COR-L47 (cell line): ENCODE data around the gene CTIF.

Source experiments
- DNase-seq: peaks from one replicate; lab custom pipeline; 2025; lab: John Stamatoyannopoulos, UW

The CTIF gene

DNA sequence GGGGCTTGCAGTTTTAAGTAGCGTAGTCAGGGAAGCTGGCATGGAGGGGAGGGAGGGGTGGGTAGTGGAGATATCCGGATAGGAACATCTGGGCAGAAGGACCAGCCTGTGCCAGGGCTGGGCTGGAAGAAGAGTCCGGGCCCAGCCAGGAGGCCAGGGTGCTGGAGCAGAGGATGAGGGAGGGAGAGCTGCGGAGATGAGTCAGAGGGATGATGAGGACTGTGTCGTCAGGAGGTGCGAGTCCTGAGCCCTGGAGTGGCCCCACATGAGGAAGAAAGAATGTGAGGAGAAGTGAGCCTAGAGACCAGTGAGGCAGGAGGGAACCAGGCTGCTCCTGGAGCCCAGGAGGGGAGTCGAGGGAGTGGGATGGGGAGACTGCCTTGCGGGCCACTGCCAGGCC lies 82.4 kb downstream of the CTIF start:
- DNase-seq: no peak

DNA sequence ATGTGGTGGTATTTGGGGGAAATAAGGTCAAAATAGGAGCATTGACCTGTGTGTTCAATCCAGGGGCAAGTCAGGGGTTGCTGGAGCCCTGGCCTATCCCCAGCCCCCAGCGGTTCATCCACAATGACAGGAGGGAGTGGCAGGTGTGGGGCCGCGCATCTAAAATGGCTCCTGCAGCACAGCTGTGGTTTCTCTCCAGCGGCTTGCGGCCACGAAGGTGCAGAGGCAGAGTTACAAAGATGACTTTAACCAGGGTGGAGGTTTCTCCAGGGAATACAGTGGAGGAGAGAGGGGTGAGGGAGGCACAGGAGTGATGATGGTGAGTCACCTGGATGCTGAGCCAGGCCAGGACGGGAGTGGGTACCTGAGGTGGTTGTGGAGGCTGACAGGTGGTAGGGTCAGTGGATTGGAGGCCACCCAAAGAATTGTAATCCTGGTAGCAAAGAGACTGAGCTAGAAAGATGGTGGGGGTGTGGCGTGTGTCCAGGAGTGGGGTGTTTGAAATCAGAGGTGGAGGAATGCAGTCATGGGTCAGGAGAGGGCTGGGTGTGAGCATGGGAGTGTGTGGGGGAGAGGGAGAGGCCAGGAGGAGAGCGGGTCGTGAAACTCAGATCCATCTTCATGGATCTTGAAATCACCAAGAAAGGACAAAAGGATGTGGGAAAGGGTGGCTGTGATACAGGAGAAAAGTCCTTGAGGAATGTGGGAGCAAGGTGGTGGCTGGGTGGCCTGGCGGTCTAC lies 83.2 kb downstream of the CTIF start:
- DNase-seq: no peak

DNA sequence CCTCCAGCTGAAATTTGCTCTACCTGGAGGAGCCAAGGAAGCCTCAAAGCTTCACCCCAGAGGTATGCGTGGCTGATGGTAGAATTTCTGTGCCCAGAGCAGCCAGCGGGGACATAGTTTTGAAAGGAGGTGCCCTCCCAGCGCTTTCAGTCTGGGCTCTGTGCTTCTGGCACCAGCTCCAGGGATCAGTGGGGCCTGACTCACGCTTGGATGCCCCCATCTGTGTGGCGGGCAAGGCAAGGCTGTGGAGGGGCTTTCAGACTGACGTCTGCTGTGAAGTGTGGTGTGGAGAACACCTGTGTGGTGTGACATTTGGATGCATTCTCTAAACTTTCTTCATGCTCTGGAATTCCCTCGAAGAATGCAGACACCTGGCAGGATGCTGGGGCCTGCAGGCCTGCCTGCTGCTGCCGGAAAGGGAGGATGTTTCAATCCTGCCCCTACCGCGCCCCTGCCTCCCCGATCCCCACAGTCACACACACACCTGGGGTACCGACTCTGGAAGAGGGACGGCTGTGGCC lies 84.1 kb downstream of the CTIF start:
- DNase-seq: no peak

DNA sequence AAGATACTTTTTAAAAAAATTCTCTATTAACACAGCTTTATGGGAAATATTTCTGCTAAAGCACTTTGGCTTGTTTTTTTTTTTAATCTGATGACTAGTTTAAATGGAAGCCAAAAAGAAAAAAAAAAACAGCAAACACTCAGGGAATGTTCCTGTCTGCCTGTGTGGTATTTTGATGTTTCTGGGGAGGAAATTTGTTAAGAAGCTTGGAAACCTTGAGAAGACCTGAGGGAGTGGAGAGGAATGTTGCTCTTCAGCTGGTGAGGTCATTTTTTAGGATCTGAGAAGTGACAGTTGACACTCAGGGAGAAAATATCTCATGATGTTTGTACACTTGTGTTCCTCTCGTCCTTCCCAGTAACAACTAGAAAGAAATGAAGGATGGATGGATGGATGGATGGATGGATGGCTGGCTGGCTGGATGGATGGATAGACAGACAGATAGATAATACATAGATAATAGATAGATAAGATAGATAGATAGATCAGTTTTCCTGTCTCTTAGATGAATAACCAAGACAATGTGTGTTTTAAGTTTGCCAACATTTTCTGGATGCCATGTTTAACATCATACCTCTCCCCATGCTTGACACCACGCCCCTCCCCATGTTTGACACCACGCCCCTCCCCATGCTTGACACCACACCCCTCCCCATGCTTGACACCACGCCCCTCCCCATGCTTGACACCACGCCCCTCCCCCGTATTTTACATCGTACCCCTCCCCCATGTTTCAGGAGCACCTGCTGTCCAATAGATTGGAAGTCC lies 84.8 kb downstream of the CTIF start:
- no peak for DNase-seq

GRCh38 chr18:48624856-48625255 lies 86.0 kb downstream of the CTIF start:
- no peak for DNase-seq

DNA sequence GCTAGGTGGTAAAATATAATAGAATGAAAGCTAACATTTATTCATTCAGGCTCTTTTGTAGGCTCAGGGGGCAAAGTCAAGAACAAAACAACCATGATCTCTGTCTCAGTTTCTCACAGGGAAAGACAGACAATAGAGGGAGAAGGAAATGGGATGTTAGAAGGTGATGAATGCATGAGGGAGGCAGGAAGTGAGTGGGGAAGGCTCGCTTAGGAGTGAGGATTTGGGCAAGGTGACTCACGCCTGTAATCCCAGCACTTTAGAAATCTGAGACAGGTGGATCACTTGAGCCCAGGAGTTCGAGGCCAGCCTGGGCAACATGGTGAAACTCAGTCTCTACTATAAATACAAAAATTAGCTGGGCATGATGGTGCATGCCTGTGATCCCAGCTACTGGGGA lies 88.4 kb downstream of the CTIF start:
- no peak for DNase-seq

- DNase-seq: no peak
These were observed 91.0 kb downstream of the CTIF start for GRCh38 chr18:48629730-48630324.

- no peak for DNase-seq
These were observed 93.0 kb downstream of the CTIF start for GRCh38 chr18:48631851-48632250.

- no peak for DNase-seq
These were observed 93.9 kb downstream of the CTIF start for GRCh38 chr18:48632676-48633257.

- DNase-seq: no peak
These were observed 95.7 kb downstream of the CTIF start for GRCh38 chr18:48634491-48634890.

DNA sequence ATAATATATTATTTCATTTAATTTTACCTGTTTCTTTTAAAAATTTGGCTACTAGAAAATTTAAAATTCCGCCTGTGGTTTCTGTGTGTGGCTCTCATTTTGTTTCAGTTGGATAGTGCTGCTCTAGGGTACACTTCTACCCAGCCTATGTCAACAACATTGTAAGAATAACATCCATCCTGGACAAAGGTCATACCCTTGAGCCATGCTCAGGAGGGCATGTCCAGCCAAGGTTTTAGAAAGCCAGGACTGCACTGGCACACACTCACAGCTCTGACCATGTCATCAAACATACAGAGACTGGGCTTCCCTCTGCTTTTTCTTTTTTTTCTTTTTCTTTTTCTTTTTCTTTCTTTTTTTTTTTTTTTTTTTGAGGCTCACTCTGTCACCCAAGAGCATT lies 96.1 kb downstream of the CTIF start:
- DNase-seq: no peak

GRCh38 chr18:48635806-48636205 lies 97.0 kb downstream of the CTIF start:
- DNase-seq: no peak

- no peak for DNase-seq
These were observed 97.6 kb downstream of the CTIF start for GRCh38 chr18:48636436-48636835.

GRCh38 chr18:48637081-48637990 lies 98.5 kb downstream of the CTIF start:
- DNase-seq: no peak

DNA sequence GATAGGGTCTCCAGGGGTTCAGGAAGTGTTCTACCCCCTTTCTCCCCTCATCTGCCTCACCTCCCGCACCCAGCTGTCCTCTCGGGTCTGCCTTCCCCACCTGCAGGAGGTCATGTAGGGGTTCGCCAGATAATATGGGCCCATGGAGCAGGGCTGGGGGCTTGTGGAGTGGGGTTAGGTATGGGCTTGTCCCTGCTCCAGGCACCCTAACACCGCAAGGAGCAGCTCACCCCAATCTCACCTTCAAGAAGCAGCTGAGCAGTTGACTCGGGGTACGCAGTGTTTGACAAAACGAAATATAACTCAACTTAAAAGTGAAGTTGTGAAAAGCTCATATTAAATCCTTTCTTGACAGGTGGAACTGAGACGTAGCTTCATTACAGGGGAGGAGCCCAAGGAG lies 99.6 kb downstream of the CTIF start:
- DNase-seq: no peak

GRCh38 chr18:48638896-48639771 lies 100.3 kb downstream of the CTIF start:
- no peak for DNase-seq

DNA sequence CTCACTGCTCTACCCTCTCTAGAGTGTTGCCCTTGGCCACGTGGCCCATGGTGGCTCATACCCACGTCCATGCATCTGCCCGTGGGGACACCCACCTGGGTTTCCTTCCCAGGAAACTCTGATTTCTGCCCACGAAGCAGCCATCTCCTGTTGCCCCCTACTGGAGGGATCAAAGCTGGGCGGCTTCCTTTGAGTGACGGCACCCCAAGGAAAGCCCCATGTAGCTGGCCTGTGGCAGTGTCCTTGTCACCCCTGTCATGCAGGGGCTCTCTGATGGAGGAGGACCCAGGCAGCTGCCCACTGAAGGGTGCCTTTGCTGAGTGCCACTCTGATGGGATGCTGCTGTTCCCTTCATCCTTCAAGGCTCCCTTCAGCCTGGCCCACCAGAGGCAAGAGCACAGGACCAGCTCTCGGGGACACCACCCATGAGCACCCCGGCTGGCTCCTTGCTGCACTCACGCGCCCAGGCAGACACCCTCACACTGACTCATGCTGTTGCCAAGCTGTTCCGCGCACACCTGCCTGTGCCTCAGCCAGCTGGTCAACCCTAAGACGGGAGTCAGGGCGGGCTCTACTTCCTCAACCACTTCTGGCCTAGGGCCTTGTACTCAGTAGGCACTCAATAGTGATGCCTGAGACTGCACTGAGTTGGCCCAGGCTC lies 101.1 kb downstream of the CTIF start:
- no peak for DNase-seq

DNA sequence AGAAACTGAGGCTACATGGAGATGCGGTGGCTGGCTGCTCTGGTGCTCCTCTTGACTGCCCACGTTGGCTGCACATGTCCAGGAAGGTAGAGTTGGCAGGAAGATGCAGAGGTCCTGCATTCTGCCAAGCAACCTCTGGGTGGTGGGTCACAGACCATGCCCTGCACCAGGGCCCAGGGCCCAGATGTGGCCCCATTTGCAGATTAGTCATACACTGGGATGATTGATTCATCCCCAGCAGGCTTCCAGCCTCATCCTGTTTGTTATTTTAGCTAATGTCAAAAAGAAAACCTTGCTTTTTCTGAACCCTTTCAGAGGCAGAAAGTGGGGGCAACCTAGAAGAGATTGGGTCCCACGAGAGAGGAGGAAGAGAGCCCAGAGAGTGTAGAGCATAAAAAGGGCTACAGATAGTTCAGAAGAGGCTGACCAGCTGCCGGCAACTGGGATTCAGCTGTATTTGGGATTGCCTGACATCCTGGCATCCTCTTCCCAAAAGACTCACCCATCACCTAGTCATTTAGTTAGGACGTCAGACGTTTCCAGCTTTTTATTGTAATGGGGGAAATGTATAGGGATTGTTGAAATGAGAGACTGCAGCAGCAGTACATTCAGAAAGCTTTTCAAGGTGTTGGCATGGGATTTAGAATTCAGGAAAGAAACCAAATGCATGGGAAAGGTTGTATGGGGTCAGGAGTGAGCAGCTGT lies 101.9 kb downstream of the CTIF start:
- DNase-seq: no peak

DNA sequence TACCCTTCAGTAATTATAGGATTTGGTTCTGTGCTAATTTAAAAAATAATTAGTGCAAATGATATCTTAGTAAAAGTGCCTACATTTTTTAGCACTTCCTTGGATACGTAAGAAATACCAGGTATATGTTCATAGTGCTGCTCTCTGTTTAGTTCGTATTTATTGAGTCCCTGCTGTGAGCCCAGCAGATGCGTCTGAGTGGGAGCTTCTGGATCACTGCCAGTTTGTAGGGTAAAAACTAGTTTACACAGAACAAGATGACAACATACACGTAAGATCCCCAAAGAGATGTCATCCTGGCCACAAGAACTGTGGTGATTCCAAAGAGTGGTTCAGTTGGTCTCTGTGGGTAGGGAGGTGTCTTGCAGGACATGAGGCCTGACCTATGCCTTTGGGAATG lies 103.2 kb downstream of the CTIF start:
- peak; percentile 82 for DNase-seq
